PC-9 (cell line): ENCODE measurements around the gene EFHC1.

ENCODE experiments used
- EZH2 ChIP-seq: fragments of 200-600 bp; sonication (generic); IDR thresholded peaks from 2 replicates; pipeline ENCODE4 v1.8.0; 2017; ENCODE audit warnings: antibody characterized with exemption, low read depth
- TF ChIP-seq, protein P1 (sequence below): fragments of 200-600 bp; sonication (generic); conservative IDR thresholded peaks from 2 replicates; pipeline ENCODE4 v1.6.1; 2017; ENCODE audit warnings: mixed run types, antibody characterized with exemption, mild to moderate bottlenecking, moderate library complexity

- TF ChIP-seq, protein P1, sequence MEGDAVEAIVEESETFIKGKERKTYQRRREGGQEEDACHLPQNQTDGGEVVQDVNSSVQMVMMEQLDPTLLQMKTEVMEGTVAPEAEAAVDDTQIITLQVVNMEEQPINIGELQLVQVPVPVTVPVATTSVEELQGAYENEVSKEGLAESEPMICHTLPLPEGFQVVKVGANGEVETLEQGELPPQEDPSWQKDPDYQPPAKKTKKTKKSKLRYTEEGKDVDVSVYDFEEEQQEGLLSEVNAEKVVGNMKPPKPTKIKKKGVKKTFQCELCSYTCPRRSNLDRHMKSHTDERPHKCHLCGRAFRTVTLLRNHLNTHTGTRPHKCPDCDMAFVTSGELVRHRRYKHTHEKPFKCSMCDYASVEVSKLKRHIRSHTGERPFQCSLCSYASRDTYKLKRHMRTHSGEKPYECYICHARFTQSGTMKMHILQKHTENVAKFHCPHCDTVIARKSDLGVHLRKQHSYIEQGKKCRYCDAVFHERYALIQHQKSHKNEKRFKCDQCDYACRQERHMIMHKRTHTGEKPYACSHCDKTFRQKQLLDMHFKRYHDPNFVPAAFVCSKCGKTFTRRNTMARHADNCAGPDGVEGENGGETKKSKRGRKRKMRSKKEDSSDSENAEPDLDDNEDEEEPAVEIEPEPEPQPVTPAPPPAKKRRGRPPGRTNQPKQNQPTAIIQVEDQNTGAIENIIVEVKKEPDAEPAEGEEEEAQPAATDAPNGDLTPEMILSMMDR: no peak
- no peak for TF ChIP-seq EZH2
Measured at GRCh38 chr6:52493669-52494068, 73.5 kb downstream of the EFHC1 start.
